Measurements from ENCODE around the gene DALRD3.
A peak's percentile ranks its signal among the peaks of the same experiment; 100 is the strongest.

The DALRD3 gene

DNA sequence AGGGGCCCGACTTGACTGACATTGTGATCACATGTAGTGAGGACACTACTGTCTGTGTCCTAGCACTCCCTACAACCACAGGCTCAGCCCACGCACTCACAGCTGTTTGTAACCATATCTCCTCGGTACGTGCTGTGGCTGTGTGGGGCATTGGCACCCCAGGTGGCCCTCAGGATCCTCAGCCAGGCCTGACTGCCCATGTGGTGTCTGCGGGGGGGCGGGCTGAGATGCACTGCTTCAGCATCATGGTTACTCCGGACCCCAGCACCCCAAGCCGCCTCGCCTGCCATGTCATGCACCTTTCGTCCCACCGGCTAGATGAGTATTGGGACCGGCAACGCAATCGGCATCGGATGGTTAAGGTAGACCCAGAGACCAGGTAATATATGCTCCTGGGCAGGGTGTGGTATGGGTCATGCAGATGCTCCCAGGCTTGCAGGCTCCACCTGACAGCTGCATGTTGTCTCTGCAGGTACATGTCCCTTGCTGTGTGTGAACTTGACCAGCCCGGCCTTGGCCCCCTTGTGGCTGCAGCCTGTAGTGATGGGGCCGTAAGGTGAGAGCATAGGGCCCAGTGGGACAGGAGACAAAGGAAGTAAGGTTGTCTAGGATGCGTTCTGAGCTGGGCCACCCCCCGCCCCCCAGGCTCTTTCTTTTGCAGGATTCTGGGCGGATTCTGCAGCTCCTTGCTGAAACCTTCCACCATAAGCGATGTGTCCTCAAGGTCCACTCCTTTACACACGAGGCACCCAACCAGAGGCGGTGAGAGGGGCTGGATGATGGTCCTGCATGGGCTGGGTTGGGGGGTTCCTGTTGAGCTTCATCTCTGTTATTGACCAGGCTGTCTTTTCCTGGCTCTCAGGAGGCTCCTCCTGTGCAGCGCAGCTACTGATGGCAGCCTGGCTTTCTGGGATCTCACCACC is 4.4 kb downstream of the DALRD3 start:
- H2AK5ac ChIP-seq (ENCODE audit: low read length): no peak overlapping the region
- no CpG with 5 or more reads among the region's 24 CpGs for WGBS (ENCODE audit: extremely low coverage, insufficient coverage, insufficient read length)
- H3K4ac ChIP-seq (ENCODE audit: low read depth, low read length): no peak overlapping the region
- H3K4me3 ChIP-seq (ENCODE audit: low read depth, low read length): no peak overlapping the region
- no peak overlapping the region for H4K91ac ChIP-seq (ENCODE audit: low read depth, low read length)
- H3K79me1 ChIP-seq (ENCODE audit: low read length): peaks cover 8% of the 10 kb centered on the region
- peaks cover 3 to 8% of the 10 kb centered on the region in 2 experiments for H3K4me1 ChIP-seq (ENCODE audit: control insufficient read depth in 1 of 2, insufficient read depth in 2 of 2, low read length in 2 of 2)
- H3K9me3 ChIP-seq (ENCODE audit: insufficient read depth, low read depth, low read length): peaks cover 2% of the 10 kb centered on the region
- peak; percentile 83 to 88 for DNase-seq
- no peak overlapping the region for H3K27ac ChIP-seq (ENCODE audit: low read depth, low read length)
- H3K14ac ChIP-seq (ENCODE audit: low read length): no peak overlapping the region
- no peak overlapping the region for H2BK120ac ChIP-seq (ENCODE audit: insufficient read depth, low read length, poor library complexity)
- no peak overlapping the region for H3K23ac ChIP-seq (ENCODE audit: low read length)
- no peak overlapping the region for H4K8ac ChIP-seq (ENCODE audit: low read depth, low read length)
- peaks cover 57 to 60% of the 10 kb centered on the region in 2 experiments for H3K36me3 ChIP-seq (ENCODE audit: control insufficient read depth in 1 of 2, insufficient read depth in 2 of 2, low read length in 2 of 2)
- no peak overlapping the region for H2AFZ ChIP-seq (ENCODE audit: insufficient read depth, low read length, poor library complexity)
- H3K18ac ChIP-seq (ENCODE audit: low read length): no peak overlapping the region
- no peak overlapping the region for H2BK12ac ChIP-seq (ENCODE audit: low read length)
- H3K9ac ChIP-seq (ENCODE audit: low read length): no peak overlapping the region
- no peaks in the 10 kb centered on the region for H3K27me3 ChIP-seq (ENCODE audit: insufficient read depth, low read length)
- no peak overlapping the region for H4K12ac ChIP-seq (ENCODE audit: low read depth, low read length)
- H3K4me2 ChIP-seq (ENCODE audit: low read length): no peak overlapping the region
- peaks cover 2% of the 10 kb centered on the region for H3K79me2 ChIP-seq (ENCODE audit: control insufficient read depth, insufficient read depth, low read length, poor library complexity)
- H2BK5ac ChIP-seq (ENCODE audit: low read depth, low read length, poor library complexity): no peak overlapping the region

DNA sequence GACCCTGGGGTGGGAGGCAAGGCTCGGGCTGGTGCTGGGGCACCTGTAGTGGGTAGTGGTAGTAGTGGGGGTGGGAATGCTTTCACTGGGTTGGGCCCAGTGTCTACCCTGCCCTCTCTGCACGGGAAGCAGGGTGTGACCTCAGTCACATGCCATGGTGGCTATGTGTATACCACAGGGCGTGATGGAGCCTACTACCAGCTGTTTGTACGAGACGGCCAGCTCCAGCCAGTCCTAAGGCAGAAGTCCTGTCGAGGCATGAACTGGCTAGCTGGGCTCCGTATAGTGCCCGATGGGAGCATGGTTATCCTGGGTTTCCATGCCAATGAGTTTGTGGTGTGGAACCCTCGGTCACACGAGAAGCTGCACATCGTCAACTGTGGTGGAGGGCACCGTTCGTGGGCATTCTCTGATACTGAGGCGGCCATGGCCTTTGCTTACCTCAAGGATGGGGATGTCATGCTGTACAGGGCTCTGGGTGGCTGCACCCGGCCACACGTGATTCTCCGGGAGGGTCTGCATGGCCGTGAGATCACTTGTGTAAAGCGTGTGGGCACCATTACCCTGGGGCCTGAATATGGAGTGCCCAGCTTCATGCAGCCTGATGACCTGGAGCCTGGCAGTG is 5.2 kb downstream of the DALRD3 start:
- Histone ChIP-seq H3K14ac (ENCODE audit: low read length) (no peak overlapping the region), H3K9me3 (ENCODE audit: insufficient read depth, low read depth, low read length) (peaks cover 2% of the 10 kb centered on the region), H3K4me2 (ENCODE audit: low read length) (no peak overlapping the region), H2BK120ac (ENCODE audit: insufficient read depth, low read length, poor library complexity) (no peak overlapping the region), H3K4ac (ENCODE audit: low read depth, low read length) (no peak overlapping the region), H3K79me1 (ENCODE audit: low read length) (peaks cover 6% of the 10 kb centered on the region), H3K4me3 (ENCODE audit: low read depth, low read length) (no peak overlapping the region), H4K8ac (ENCODE audit: low read depth, low read length) (no peak overlapping the region), H3K4me1 (ENCODE audit: control insufficient read depth in 1 of 2, insufficient read depth in 2 of 2, low read length in 2 of 2) (peaks cover 6 to 11% of the 10 kb centered on the region in 2 experiments), H2BK12ac (ENCODE audit: low read length) (no peak overlapping the region), H4K91ac (ENCODE audit: low read depth, low read length) (no peak overlapping the region), H3K79me2 (ENCODE audit: control insufficient read depth, insufficient read depth, low read length, poor library complexity) (peaks cover 5% of the 10 kb centered on the region), H3K27me3 (ENCODE audit: insufficient read depth, low read length) (no peaks in the 10 kb centered on the region), H3K18ac (ENCODE audit: low read length) (no peak overlapping the region), H3K9ac (ENCODE audit: low read length) (no peak overlapping the region), H4K12ac (ENCODE audit: low read depth, low read length) (no peak overlapping the region), H2AFZ (ENCODE audit: insufficient read depth, low read length, poor library complexity) (no peak overlapping the region), H3K23ac (ENCODE audit: low read length) (no peak overlapping the region), H2BK5ac (ENCODE audit: low read depth, low read length, poor library complexity) (no peak overlapping the region), H2AK5ac (ENCODE audit: low read length) (no peak overlapping the region), H3K36me3 (ENCODE audit: control insufficient read depth in 1 of 2, insufficient read depth in 2 of 2, low read length in 2 of 2) (peaks cover 57 to 60% of the 10 kb centered on the region in 2 experiments), H3K27ac (ENCODE audit: low read depth, low read length) (no peak overlapping the region)
- no peak for DNase-seq
- WGBS (ENCODE audit: extremely low coverage, insufficient coverage, insufficient read length): no CpG with 5 or more reads among the region's 19 CpGs

DNA sequence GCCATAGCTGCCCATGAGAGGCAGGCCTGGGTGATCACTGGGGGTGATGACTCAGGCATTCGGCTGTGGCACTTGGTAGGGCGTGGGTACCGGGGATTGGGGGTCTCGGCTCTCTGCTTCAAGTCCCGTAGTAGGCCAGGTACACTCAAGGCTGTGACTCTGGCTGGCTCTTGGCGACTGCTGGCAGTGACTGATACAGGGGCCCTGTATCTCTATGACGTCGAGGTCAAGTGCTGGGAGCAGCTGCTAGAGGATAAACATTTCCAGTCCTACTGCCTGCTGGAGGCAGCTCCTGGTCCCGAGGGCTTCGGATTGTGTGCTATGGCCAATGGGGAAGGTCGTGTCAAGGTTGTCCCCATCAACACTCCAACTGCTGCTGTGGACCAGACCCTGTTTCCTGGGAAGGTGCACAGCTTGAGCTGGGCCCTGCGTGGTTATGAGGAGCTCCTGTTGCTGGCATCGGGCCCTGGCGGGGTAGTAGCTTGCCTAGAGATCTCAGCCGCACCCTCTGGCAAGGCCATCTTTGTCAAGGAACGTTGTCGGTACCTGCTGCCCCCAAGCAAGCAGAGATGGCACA is 5.9 kb downstream of the DALRD3 start:
- DNase-seq: no peak
- Histone ChIP-seq H2BK120ac (ENCODE audit: insufficient read depth, low read length, poor library complexity) (no peak overlapping the region), H3K36me3 (ENCODE audit: control insufficient read depth in 1 of 2, insufficient read depth in 2 of 2, low read length in 2 of 2) (peaks cover 57 to 60% of the 10 kb centered on the region in 2 experiments), H2BK12ac (ENCODE audit: low read length) (no peak overlapping the region), H2BK5ac (ENCODE audit: low read depth, low read length, poor library complexity) (no peak overlapping the region), H3K4ac (ENCODE audit: low read depth, low read length) (peak overlapping the region; percentile 42), H4K91ac (ENCODE audit: low read depth, low read length) (no peak overlapping the region), H4K12ac (ENCODE audit: low read depth, low read length) (no peak overlapping the region), H3K14ac (ENCODE audit: low read length) (no peak overlapping the region), H3K4me1 (ENCODE audit: control insufficient read depth in 1 of 2, insufficient read depth in 2 of 2, low read length in 2 of 2) (peaks cover 6 to 13% of the 10 kb centered on the region in 2 experiments), H3K18ac (ENCODE audit: low read length) (no peak overlapping the region), H3K79me2 (ENCODE audit: control insufficient read depth, insufficient read depth, low read length, poor library complexity) (peaks cover 6% of the 10 kb centered on the region), H3K9me3 (ENCODE audit: insufficient read depth, low read depth, low read length) (peaks cover 2% of the 10 kb centered on the region), H4K8ac (ENCODE audit: low read depth, low read length) (no peak overlapping the region), H2AK5ac (ENCODE audit: low read length) (no peak overlapping the region), H3K9ac (ENCODE audit: low read length) (no peak overlapping the region), H3K23ac (ENCODE audit: low read length) (no peak overlapping the region), H3K4me3 (ENCODE audit: low read depth, low read length) (no peak overlapping the region), H3K79me1 (ENCODE audit: low read length) (peaks cover 1% of the 10 kb centered on the region), H3K4me2 (ENCODE audit: low read length) (no peak overlapping the region), H3K27me3 (ENCODE audit: insufficient read depth, low read length) (no peaks in the 10 kb centered on the region), H3K27ac (ENCODE audit: low read depth, low read length) (no peak overlapping the region), H2AFZ (ENCODE audit: insufficient read depth, low read length, poor library complexity) (no peak overlapping the region)
- no CpG with 5 or more reads among the region's 17 CpGs for WGBS (ENCODE audit: extremely low coverage, insufficient coverage, insufficient read length)

DNA sequence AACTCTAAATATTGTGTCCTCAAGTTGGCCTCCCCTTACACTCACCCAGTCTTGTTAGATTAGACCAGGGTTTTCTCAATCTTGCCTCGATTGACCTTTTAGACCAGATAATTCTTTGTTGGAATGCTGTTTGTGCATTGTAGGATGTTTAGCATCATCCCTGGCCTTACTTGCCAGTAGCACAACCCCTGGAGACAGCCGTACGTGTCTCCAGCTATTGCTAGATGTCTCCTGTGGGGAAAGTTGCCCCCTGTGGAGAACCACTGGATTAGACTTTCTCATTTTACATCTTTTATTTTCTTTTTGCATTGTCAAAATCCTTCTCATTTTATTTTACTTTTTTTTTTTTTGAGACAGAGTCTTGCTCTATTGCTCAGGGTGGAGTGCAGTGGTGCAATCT is 9.0 kb downstream of the DALRD3 start:
- no peak overlapping the region for H3K4me3 ChIP-seq (ENCODE audit: low read depth, low read length)
- peaks cover 14% of the 10 kb centered on the region for H3K79me2 ChIP-seq (ENCODE audit: control insufficient read depth, insufficient read depth, low read length, poor library complexity)
- no peak overlapping the region for H4K8ac ChIP-seq (ENCODE audit: low read depth, low read length)
- no peak for DNase-seq
- no peak overlapping the region for H3K9ac ChIP-seq (ENCODE audit: low read length)
- no CpG with 5 or more reads among the region's 3 CpGs for whole genome bisulfite sequencing (ENCODE audit: extremely low coverage, insufficient coverage, insufficient read length)
- no peak overlapping the region for H2BK120ac ChIP-seq (ENCODE audit: insufficient read depth, low read length, poor library complexity)
- no peak overlapping the region for H4K12ac ChIP-seq (ENCODE audit: low read depth, low read length)
- H3K4ac ChIP-seq (ENCODE audit: low read depth, low read length): peak overlapping the region; percentile 1
- H3K27me3 ChIP-seq (ENCODE audit: insufficient read depth, low read length): no peaks in the 10 kb centered on the region
- H2AK5ac ChIP-seq (ENCODE audit: low read length): no peak overlapping the region
- no peak overlapping the region for H3K23ac ChIP-seq (ENCODE audit: low read length)
- peaks cover 10% of the 10 kb centered on the region for H3K79me1 ChIP-seq (ENCODE audit: low read length)
- no peak overlapping the region for H2BK5ac ChIP-seq (ENCODE audit: low read depth, low read length, poor library complexity)
- no peak overlapping the region for H4K91ac ChIP-seq (ENCODE audit: low read depth, low read length)
- H3K4me1 ChIP-seq (ENCODE audit: control insufficient read depth in 1 of 2, insufficient read depth in 2 of 2, low read length in 2 of 2): peaks cover 13% of the 10 kb centered on the region in 2 experiments
- no peak overlapping the region for H2BK12ac ChIP-seq (ENCODE audit: low read length)
- no peak overlapping the region for H3K4me2 ChIP-seq (ENCODE audit: low read length)
- no peak overlapping the region for H3K27ac ChIP-seq (ENCODE audit: low read depth, low read length)
- no peak overlapping the region for H2AFZ ChIP-seq (ENCODE audit: insufficient read depth, low read length, poor library complexity)
- H3K36me3 ChIP-seq (ENCODE audit: control insufficient read depth in 1 of 2, insufficient read depth in 2 of 2, low read length in 2 of 2): peaks cover 33% of the 10 kb centered on the region in 2 experiments
- H3K18ac ChIP-seq (ENCODE audit: low read length): no peak overlapping the region
- no peak overlapping the region for H3K14ac ChIP-seq (ENCODE audit: low read length)
- H3K9me3 ChIP-seq (ENCODE audit: insufficient read depth, low read depth, low read length): no peaks in the 10 kb centered on the region
